H9 (cell line): ENCODE data around the gene MACROD1. TPM values are rescaled to one million over a fixed set of nuclear protein-coding genes. Genes with fewer than 3 reads are reported as not detected.

Source experiments
- DNase-seq: peaks from one replicate; pipeline ENCODE4 v3.0.0-alpha.2; 2017
- H2AFZ ChIP-seq: one replicate; pipeline ENCODE4 v1.6.1; 2013; ENCODE audit warnings: mild to moderate bottlenecking, low read length, control low read depth, moderate library complexity
- H2AK5ac ChIP-seq: 2 replicates; pipeline ENCODE4 v1.6.1; 2013; ENCODE audit warnings: low read length, control low read depth, mixed read lengths; ENCODE audit not compliant: insufficient read length
- H2BK120ac ChIP-seq: one replicate; pipeline ENCODE4 v1.6.1; 2013; ENCODE audit warnings: low read depth, mild to moderate bottlenecking, low read length, control low read depth, inconsistent platforms; ENCODE audit not compliant: poor library complexity, severe bottlenecking
- H2BK12ac ChIP-seq: 2 replicates; pipeline ENCODE4 v1.6.1; 2013; ENCODE audit warnings: low read length, control low read depth, mixed read lengths, low read depth; ENCODE audit not compliant: insufficient read length
- H2BK15ac ChIP-seq: 2 replicates; pipeline ENCODE4 v1.6.1; 2013; ENCODE audit warnings: low read depth, low read length, control low read depth
- H2BK20ac ChIP-seq: one replicate; pipeline ENCODE4 v1.6.1; 2013; ENCODE audit warnings: low read depth, mild to moderate bottlenecking, low read length, control low read depth, inconsistent platforms; ENCODE audit not compliant: poor library complexity, severe bottlenecking
- H2BK5ac ChIP-seq: 2 replicates; pipeline ENCODE4 v1.6.1; 2013; ENCODE audit warnings: low read length, control low read depth, mixed read lengths; ENCODE audit not compliant: insufficient read length
- H3K14ac ChIP-seq: 2 replicates; pipeline ENCODE4 v1.6.1; 2013; ENCODE audit warnings: low read length, control low read depth; ENCODE audit not compliant: insufficient read depth
- H3K18ac ChIP-seq: 2 replicates; pipeline ENCODE4 v1.6.1; 2013; ENCODE audit warnings: low read depth, mild to moderate bottlenecking, mixed read lengths, low read length, control low read depth; ENCODE audit not compliant: insufficient read length
- H3K23ac ChIP-seq: 2 replicates; pipeline ENCODE4 v1.6.1; 2013; ENCODE audit warnings: low read length, control low read depth, mixed read lengths, low read depth; ENCODE audit not compliant: insufficient read length
- H3K23me2 ChIP-seq: 2 replicates; pipeline ENCODE4 v1.6.1; 2013; ENCODE audit warnings: low read depth, mild to moderate bottlenecking, mixed read lengths, low read length, control low read depth; ENCODE audit not compliant: insufficient read length, poor library complexity, severe bottlenecking
- H3K27ac ChIP-seq: 2 replicates; pipeline ENCODE4 v1.5.1; 2013; ENCODE audit warnings: low read length, control low read depth, mixed read lengths, low read depth; ENCODE audit not compliant: insufficient read length
- H3K27me3 ChIP-seq: 2 replicates; pipeline ENCODE4 v1.6.1; 2013; ENCODE audit warnings: low read length, control low read depth, inconsistent platforms; ENCODE audit not compliant: insufficient read depth
- H3K4ac ChIP-seq: 2 replicates; pipeline ENCODE4 v1.6.1; 2013; ENCODE audit warnings: low read depth, mild to moderate bottlenecking, control low read depth, inconsistent platforms, low read length, moderate library complexity
- H3K4me1 ChIP-seq: 2 replicates; pipeline ENCODE4 v1.6.1; 2013; ENCODE audit warnings: low read length, control low read depth, inconsistent platforms; ENCODE audit not compliant: insufficient read depth
- H3K4me2 ChIP-seq: 2 replicates; pipeline ENCODE4 v1.6.1; 2013; ENCODE audit warnings: low read length, control low read depth, mixed read lengths; ENCODE audit not compliant: insufficient read length, insufficient read depth
- H3K56ac ChIP-seq: 2 replicates; pipeline ENCODE4 v1.6.1; 2013; ENCODE audit warnings: low read depth, mild to moderate bottlenecking, mixed read lengths, low read length, control low read depth; ENCODE audit not compliant: insufficient read length
- H3K79me1 ChIP-seq: 2 replicates; pipeline ENCODE4 v1.6.1; 2013; ENCODE audit warnings: low read depth, mild to moderate bottlenecking, moderate library complexity, low read length, control low read depth, inconsistent platforms; ENCODE audit not compliant: insufficient read depth, poor library complexity, severe bottlenecking
- H3K79me2 ChIP-seq: 2 replicates; pipeline ENCODE4 v1.6.1; 2013; ENCODE audit warnings: low read length, control low read depth, inconsistent platforms; ENCODE audit not compliant: insufficient read depth
- H3K9ac ChIP-seq: 2 replicates; pipeline ENCODE4 v1.6.1; 2013; ENCODE audit warnings: low read length, control low read depth, mixed read lengths; ENCODE audit not compliant: insufficient read length; ENCODE audit errors: extremely low read depth
- H3K9me3 ChIP-seq: one replicate; pipeline ENCODE4 v1.6.1; 2013; ENCODE audit warnings: low read depth, low read length, inconsistent platforms; ENCODE audit not compliant: control insufficient read depth
- H3T11ph ChIP-seq: one replicate; pipeline ENCODE4 v1.6.1; 2013; ENCODE audit warnings: mild to moderate bottlenecking, low read length, control low read depth, inconsistent platforms
- H4K20me1 ChIP-seq: one replicate; pipeline ENCODE4 v1.6.1; 2013; ENCODE audit not compliant: control insufficient read depth, insufficient read length, insufficient read depth
- H4K5ac ChIP-seq: 2 replicates; pipeline ENCODE4 v1.6.1; 2013; ENCODE audit warnings: low read depth, mild to moderate bottlenecking, mixed read lengths, low read length, control low read depth; ENCODE audit not compliant: insufficient read length
- H4K8ac ChIP-seq: replicated peaks from 2 replicates; pipeline ENCODE4 v1.6.1; 2013; ENCODE audit warnings: low read length, control low read depth, mixed read lengths, low read depth; ENCODE audit not compliant: insufficient read length
- H4K91ac ChIP-seq: 2 replicates; pipeline ENCODE4 v1.6.1; 2013; ENCODE audit warnings: low read depth, mild to moderate bottlenecking, moderate library complexity, mixed read lengths, low read length, control low read depth; ENCODE audit not compliant: insufficient read length
- H3K27ac Mint-ChIP-seq, 3 experiments: 2 replicates in 2 of 3; 3 replicates in 1 of 3; pipeline ENCODE4 v1.8.0; 2020 to 2021; ENCODE audit warnings: mixed read lengths in 3 of 3, mild to moderate bottlenecking in 1 of 3, moderate library complexity in 1 of 3
- H3K27me3 Mint-ChIP-seq: 2 replicates; pipeline ENCODE4 v1.8.0; 2021; ENCODE audit warnings: low read depth, mild to moderate bottlenecking, moderate library complexity, mixed read lengths
- H3K36me3 Mint-ChIP-seq, 3 experiments: 2 replicates in 2 of 3; 3 replicates in 1 of 3; pipeline ENCODE4 v1.8.0; 2020 to 2021; ENCODE audit warnings: low read depth in 3 of 3, mixed read lengths in 3 of 3; ENCODE audit not compliant: insufficient read depth in 1 of 3
- H3K4me1 Mint-ChIP-seq, 2 experiments: 2 replicates each; pipeline ENCODE4 v1.8.0; 2020; ENCODE audit warnings: mixed read lengths in 2 of 2
- H3K4me3 Mint-ChIP-seq, 2 experiments: 2 replicates in 1 of 2; 3 replicates in 1 of 2; pipeline ENCODE4 v1.8.0; 2020 to 2021; ENCODE audit warnings: mild to moderate bottlenecking in 2 of 2, mixed read lengths in 2 of 2, moderate library complexity in 1 of 2
- H3K9me3 Mint-ChIP-seq, 2 experiments: 2 replicates in 1 of 2; 3 replicates in 1 of 2; pipeline ENCODE4 v1.8.0; 2020; ENCODE audit warnings: mild to moderate bottlenecking in 2 of 2, mixed read lengths in 2 of 2, moderate library complexity in 1 of 2
- CTCF ChIP-seq: fragments of 200-600 bp; sonication (generic); conservative IDR thresholded peaks from 3 replicates; pipeline ENCODE4 v1.8.0; 2021; ENCODE audit warnings: antibody characterized with exemption, mild to moderate bottlenecking
- WGBS: extraction: QIAGEN DNeasy Blood & Tissue Kit; methylation state at CpG from one replicate; pipeline ENCODE4 v1.1.7; 2013; ENCODE audit warnings: missing lambda C conversion rate, low lambda C conversion rate, mixed read lengths; ENCODE audit not compliant: insufficient read length; ENCODE audit errors: extremely low coverage; 5-methylcytosine and 5-hydroxymethylcytosine counted together
- total RNA-seq: library from RNA; stranded (reverse); gene quantifications from 2 replicates; pipeline ENCODE4 v1.2.1, GENCODE V29; 2021

The MACROD1 gene
- total RNA-seq, 1 experiment from 2014 or later, result 21.2 TPM

GRCh38 chr11:64101461-64101860 is 64.5 kb downstream of the MACROD1 start:
- H4K20me1 ChIP-seq, result no peaks in the 10 kb centered on the region
- no peak overlapping the region for H2BK12ac ChIP-seq
- H3K23me2 ChIP-seq, result no peaks in the 10 kb centered on the region
- H2BK15ac ChIP-seq, result no peak overlapping the region
- H3K4me3 Mint-ChIP-seq, result no peak overlapping the region
- no peaks in the 10 kb centered on the region for H3K79me1 ChIP-seq
- H2BK120ac ChIP-seq, result no peak overlapping the region
- H3K23ac ChIP-seq, result no peak overlapping the region
- H3K4me1 Mint-ChIP-seq, result peaks cover 2 to 10% of the 10 kb centered on the region in 2 experiments; a peak in 2 of 4 replicates
- H3K36me3 Mint-ChIP-seq, result no peaks in the 10 kb centered on the region
- no peak overlapping the region for H2AFZ ChIP-seq
- H3K9me3 Mint-ChIP-seq, result no peaks in the 10 kb centered on the region; a peak in 1 of 5 replicates
- peaks cover 4% of the 10 kb centered on the region; the same call in 1 of the 2 replicates for H3K27me3 ChIP-seq
- no peak overlapping the region for H3K27ac ChIP-seq
- H3K27me3 Mint-ChIP-seq, result peaks cover 70% of the 10 kb centered on the region
- no peak overlapping the region for H3K14ac ChIP-seq
- no peak overlapping the region for H4K5ac ChIP-seq
- H4K91ac ChIP-seq, result no peak overlapping the region
- H4K8ac ChIP-seq, result no peak overlapping the region
- no peak overlapping the region for H3K56ac ChIP-seq
- H3K9me3 ChIP-seq, result no peaks in the 10 kb centered on the region
- no peak overlapping the region for H3K4ac ChIP-seq
- no peak overlapping the region for H3K4me2 ChIP-seq
- H3K27ac Mint-ChIP-seq, result no peak overlapping the region
- no peak for TF ChIP-seq CTCF
- no peak overlapping the region for H2AK5ac ChIP-seq
- no peak overlapping the region for H3T11ph ChIP-seq
- no peak overlapping the region for H2BK20ac ChIP-seq
- H3K79me2 ChIP-seq, result no peaks in the 10 kb centered on the region
- no CpG with 5 or more reads among the region's 19 CpGs for WGBS
- H2BK5ac ChIP-seq, result no peak overlapping the region
- no peak for DNase-seq
- no peak overlapping the region for H3K18ac ChIP-seq
- no peaks in the 10 kb centered on the region for H3K4me1 ChIP-seq
- no peak overlapping the region for H3K9ac ChIP-seq
